HCT116 (cell line): ENCODE measurements around the gene DENND1A. TPM values are rescaled to one million over a fixed set of nuclear protein-coding genes. Genes with fewer than 3 reads are reported as not detected.

Source experiments
- ATAC-seq: fragments of 200-7000 bp; cut with Tn5 transposase; 2 replicates; pipeline ENCODE4 v1.9.1; 2020; ENCODE audit warnings: mild to moderate bottlenecking, moderate library complexity
- BruUV-seq: library from RNA; stranded (reverse); fragments of 400-500 nt; replicated peaks from 2 replicates; lab custom pipeline; 2021; lab: Mats Ljungman, UMichigan
- CTCF ChIA-PET: fragments of 300-600 bp; sonication (Branson Sonifier 250); formaldehyde crosslinking; loops from one replicate; lab custom pipeline; 2021; ENCODE audit warnings: antibody characterized with exemption; lab: Charles Lee
- POLR2A ChIA-PET: fragments of 300-600, 350-600 bp; sonication (Branson Sonifier 250); formaldehyde crosslinking; loops from one replicate; lab custom pipeline; 2021; ENCODE audit warnings: antibody characterized with exemption; lab: Charles Lee
- RAD21 ChIA-PET, 2 experiments: fragments of 300-600 bp; sonication (Branson Sonifier 250); formaldehyde crosslinking; loops; one replicate each; lab custom pipeline; 2023; ENCODE audit warnings: low total read pairs in 2 of 2; ENCODE audit not compliant: uncharacterized antibody in 2 of 2, unreplicated experiment in 2 of 2, low non-redundant PET in 1 of 2; lab: Charles Lee
- DNase-seq: peaks from one replicate; pipeline ENCODE4 v3.0.0-alpha.2; 2010; ENCODE audit warnings: low read depth, low spot score
- H2AFZ ChIP-seq: fragments of 200-600 bp; shearing (Covaris generic), sonication (generic); 2 replicates; pipeline ENCODE4 v1.6.1; 2017; ENCODE audit warnings: low read depth, mixed run types, mixed read lengths, antibody characterized with exemption, low read length; ENCODE audit not compliant: poor library complexity, severe bottlenecking
- H3K27ac ChIP-seq: 2 replicates; pipeline ENCODE4 v1.5.1; 2012; ENCODE audit warnings: low read depth, low read length
- H3K27me3 ChIP-seq: fragments of 200-600 bp; sonication (generic); 2 replicates; pipeline ENCODE4 v1.6.1; 2016; ENCODE audit warnings: mixed run types, low read length, mixed read lengths; ENCODE audit not compliant: insufficient read depth
- H3K36me3 ChIP-seq, 2 experiments: fragments of 200-500 bp in 1 of 2; fragments of 200-600 bp in 1 of 2; sonication (Bioruptor generic) in 1 of 2; sonication (generic) in 1 of 2; 2 replicates each; pipeline versions ENCODE4 v1.5.1 to v1.6.1; 2014 to 2016; ENCODE audit warnings: low read length in 2 of 2, inconsistent platforms in 1 of 2, mixed read lengths in 1 of 2, mixed run types in 1 of 2; ENCODE audit not compliant: insufficient read depth in 2 of 2, control insufficient read depth in 1 of 2
- H3K4me1 ChIP-seq, 2 experiments: fragments of 200-600 bp in 1 of 2; sonication (generic) in 1 of 2; 2 replicates each; pipeline versions ENCODE4 v1.5.1 to v1.6.1; 2012 to 2017; ENCODE audit warnings: low read length in 2 of 2, inconsistent platforms in 1 of 2, mild to moderate bottlenecking in 1 of 2, mixed read lengths in 1 of 2, mixed run types in 1 of 2, moderate library complexity in 1 of 2; ENCODE audit not compliant: insufficient read depth in 2 of 2, control insufficient read depth in 1 of 2
- H3K4me2 ChIP-seq: fragments of 200-600 bp; sonication (generic); 2 replicates; pipeline ENCODE4 v1.6.1; 2017; ENCODE audit warnings: mixed run types, low read length, mixed read lengths
- H3K4me3 ChIP-seq, 2 experiments: fragments of 200-600 bp in 1 of 2; sonication (generic) in 1 of 2; replicated peaks in 1 of 2; 2 replicates each; pipeline ENCODE4 v1.5.1; 2011 to 2016; ENCODE audit warnings: low read length in 2 of 2, control low read depth in 1 of 2, low read depth in 1 of 2, mild to moderate bottlenecking in 1 of 2, mixed read lengths in 1 of 2, mixed run types in 1 of 2
- H3K79me2 ChIP-seq: fragments of 200-600 bp; sonication (generic); 2 replicates; pipeline ENCODE4 v1.6.1; 2017; ENCODE audit warnings: mild to moderate bottlenecking, mixed run types, low read length, moderate library complexity, mixed read lengths; ENCODE audit not compliant: insufficient read depth
- H3K9ac ChIP-seq: fragments of 200-600 bp; sonication (generic); 2 replicates; pipeline ENCODE4 v1.6.1; 2016; ENCODE audit warnings: low read length, mixed read lengths
- H3K9me2 ChIP-seq: fragments of 200-600 bp; sonication (generic), shearing (Covaris generic); 2 replicates; pipeline ENCODE4 v1.6.1; 2017; ENCODE audit warnings: mixed run types, mild to moderate bottlenecking, moderate library complexity; ENCODE audit not compliant: insufficient read depth
- H3K9me3 ChIP-seq, 2 experiments: fragments of 200-500 bp in 1 of 2; fragments of 200-600 bp in 1 of 2; sonication (Bioruptor generic) in 1 of 2; sonication (generic) in 1 of 2; 2 replicates each; pipeline ENCODE4 v1.6.1; 2014 to 2017; ENCODE audit warnings: low read length in 2 of 2, mixed read lengths in 2 of 2, inconsistent platforms in 1 of 2, low read depth in 1 of 2, mild to moderate bottlenecking in 1 of 2, mixed run types in 1 of 2, moderate library complexity in 1 of 2; ENCODE audit not compliant: control insufficient read depth in 1 of 2, insufficient read depth in 1 of 2
- H4K20me1 ChIP-seq: fragments of 200-600 bp; sonication (generic), shearing (Covaris generic); 2 replicates; pipeline ENCODE4 v1.6.1; 2017; ENCODE audit warnings: mixed run types, mild to moderate bottlenecking, moderate library complexity; ENCODE audit not compliant: insufficient read depth
- CEBPB ChIP-seq: IDR thresholded peaks from 2 replicates; pipeline ENCODE4 v1.6.1; 2012; ENCODE audit warnings: low read depth
- ELF1 ChIP-seq: IDR thresholded peaks from 2 replicates; pipeline ENCODE4 v1.6.1; 2012; ENCODE audit warnings: low read depth, borderline replicate concordance
- EZH2 ChIP-seq: fragments of 200-600 bp; sonication (generic); IDR thresholded peaks from 2 replicates; pipeline ENCODE4 v1.6.1; 2017; ENCODE audit warnings: antibody characterized with exemption, mixed run types
- EZH2phosphoT487 ChIP-seq: fragments of 200-600 bp; IDR thresholded peaks from 2 replicates; pipeline ENCODE4 v1.6.1; 2018; ENCODE audit warnings: antibody characterized with exemption, borderline replicate concordance
- JUND ChIP-seq: IDR thresholded peaks from 2 replicates; pipeline ENCODE4 v1.6.1; 2012
- POLR2A ChIP-seq: IDR thresholded peaks from 2 replicates; pipeline ENCODE4 v1.7.0; 2011; ENCODE audit warnings: borderline replicate concordance; ENCODE audit not compliant: insufficient read depth, insufficient read length; ENCODE audit errors: extremely low read depth
- POLR2AphosphoS5 ChIP-seq: IDR thresholded peaks from 2 replicates; pipeline ENCODE4 v1.6.1; 2011; ENCODE audit warnings: mild to moderate bottlenecking, low read depth, low read length, moderate library complexity
- RAD21 ChIP-seq: IDR thresholded peaks from 2 replicates; pipeline ENCODE4 v1.6.1; 2012; ENCODE audit warnings: low read depth, mild to moderate bottlenecking
- SIN3A ChIP-seq: IDR thresholded peaks from 2 replicates; pipeline ENCODE4 v1.6.1; 2012; ENCODE audit warnings: low read depth
- SP1 ChIP-seq: IDR thresholded peaks from 2 replicates; pipeline ENCODE4 v1.6.1; 2012; ENCODE audit warnings: low read depth
- SRF ChIP-seq: IDR thresholded peaks from 2 replicates; pipeline ENCODE4 v1.6.1; 2012; ENCODE audit warnings: low read depth
- TCF7L2 ChIP-seq: IDR thresholded peaks from 2 replicates; pipeline ENCODE4 v1.7.0; 2011; ENCODE audit warnings: borderline replicate concordance, inconsistent platforms; ENCODE audit not compliant: insufficient read depth, insufficient read length; ENCODE audit errors: extremely low read depth
- YY1 ChIP-seq: IDR thresholded peaks from 2 replicates; pipeline ENCODE4 v1.6.1; 2011; ENCODE audit warnings: low read length, low read depth, moderate library complexity, mild to moderate bottlenecking; ENCODE audit not compliant: insufficient replicate concordance; ENCODE audit errors: extremely low read depth
- ZNF274 ChIP-seq: fragments of 200-500 bp; sonication (Bioruptor generic); IDR thresholded peaks from 2 replicates; pipeline ENCODE4 v1.6.1; 2014; ENCODE audit warnings: mild to moderate bottlenecking, low read depth, low read length, inconsistent platforms
- intact Hi-C: fragments of 100-400 bp; cut with micrococcal nuclease; formaldehyde crosslinking; loops from 2 replicates; pipeline ENCODE4 v1.10.0; 2022
- total RNA-seq: library from RNA; stranded (reverse); gene quantifications from one replicate; pipeline ENCODE4 v1.2.1, GENCODE V29; 2021; ENCODE audit not compliant: unreplicated experiment
- TF ChIP-seq, protein P1 (sequence below): IDR thresholded peaks from 2 replicates; pipeline ENCODE4 v1.6.1; 2012
- TF ChIP-seq, protein P2 (sequence below): IDR thresholded peaks from 2 replicates; pipeline ENCODE4 v1.6.1; 2012; ENCODE audit warnings: low read depth
- TF ChIP-seq, protein P3 (sequence below): IDR thresholded peaks from 2 replicates; pipeline ENCODE4 v1.6.1; 2011; ENCODE audit warnings: mild to moderate bottlenecking, low read length, moderate library complexity; ENCODE audit not compliant: insufficient replicate concordance; ENCODE audit errors: extremely low read depth

Gene DENND1A
- total RNA-seq, 1 experiment from 2014 or later = 33.0 TPM

DNA sequence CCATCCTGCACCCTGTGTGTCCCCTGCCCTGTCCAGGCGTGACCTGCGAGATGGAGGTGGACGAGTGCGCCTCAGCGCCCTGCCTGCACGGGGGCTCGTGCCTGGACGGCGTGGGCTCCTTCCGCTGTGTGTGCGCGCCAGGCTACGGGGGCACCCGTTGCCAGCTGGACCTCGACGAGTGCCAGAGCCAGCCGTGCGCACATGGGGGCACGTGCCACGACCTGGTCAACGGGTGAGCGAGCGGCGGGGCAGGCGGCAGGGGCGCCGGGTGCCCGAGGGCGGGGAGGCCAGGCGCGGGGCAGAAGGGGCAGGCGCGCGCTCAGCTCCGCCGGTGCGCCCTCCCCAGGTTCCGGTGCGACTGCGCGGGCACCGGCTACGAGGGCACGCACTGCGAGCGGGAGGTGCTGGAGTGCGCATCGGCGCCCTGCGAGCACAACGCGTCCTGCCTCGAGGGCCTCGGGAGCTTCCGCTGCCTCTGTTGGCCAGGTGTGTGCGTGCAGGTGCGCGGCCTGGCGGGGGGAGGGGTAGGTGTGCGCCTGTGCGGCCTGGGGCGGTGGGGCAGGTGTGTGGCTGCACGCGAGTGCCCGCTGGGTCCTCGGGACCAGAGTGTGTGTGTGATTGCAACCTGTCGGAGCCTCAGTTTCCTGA, 563.9 kb downstream of the DENND1A start:
- RAD21 ChIA-PET = no interaction called here
- intact Hi-C loops = no loop called here
- DNase-seq (no peak), ATAC-seq (no peak)
- Histone ChIP-seq H4K20me1 (no peaks in the 10 kb centered on the region), H2AFZ (no peak overlapping the region), H3K9me2 (no peaks in the 10 kb centered on the region), H3K9ac (no peak overlapping the region), H3K79me2 (no peaks in the 10 kb centered on the region)
- BruUV-seq = no TSS peak
- POLR2A ChIA-PET = no interaction called here
- TF ChIP-seq SIN3A (no peak), ZNF274 (no peak), SRF (no peak), TCF7L2 (no peak), JUND (no peak), EZH2 (no peak), POLR2A (no peak), RAD21 (no peak), SP1 (no peak), POLR2AphosphoS5 (no peak), CEBPB (no peak), YY1 (no peak), EZH2phosphoT487 (no peak), ELF1 (no peak)
- TF ChIP-seq, protein P1, sequence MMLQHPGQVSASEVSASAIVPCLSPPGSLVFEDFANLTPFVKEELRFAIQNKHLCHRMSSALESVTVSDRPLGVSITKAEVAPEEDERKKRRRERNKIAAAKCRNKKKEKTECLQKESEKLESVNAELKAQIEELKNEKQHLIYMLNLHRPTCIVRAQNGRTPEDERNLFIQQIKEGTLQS = no peak
- TF ChIP-seq, protein P2, sequence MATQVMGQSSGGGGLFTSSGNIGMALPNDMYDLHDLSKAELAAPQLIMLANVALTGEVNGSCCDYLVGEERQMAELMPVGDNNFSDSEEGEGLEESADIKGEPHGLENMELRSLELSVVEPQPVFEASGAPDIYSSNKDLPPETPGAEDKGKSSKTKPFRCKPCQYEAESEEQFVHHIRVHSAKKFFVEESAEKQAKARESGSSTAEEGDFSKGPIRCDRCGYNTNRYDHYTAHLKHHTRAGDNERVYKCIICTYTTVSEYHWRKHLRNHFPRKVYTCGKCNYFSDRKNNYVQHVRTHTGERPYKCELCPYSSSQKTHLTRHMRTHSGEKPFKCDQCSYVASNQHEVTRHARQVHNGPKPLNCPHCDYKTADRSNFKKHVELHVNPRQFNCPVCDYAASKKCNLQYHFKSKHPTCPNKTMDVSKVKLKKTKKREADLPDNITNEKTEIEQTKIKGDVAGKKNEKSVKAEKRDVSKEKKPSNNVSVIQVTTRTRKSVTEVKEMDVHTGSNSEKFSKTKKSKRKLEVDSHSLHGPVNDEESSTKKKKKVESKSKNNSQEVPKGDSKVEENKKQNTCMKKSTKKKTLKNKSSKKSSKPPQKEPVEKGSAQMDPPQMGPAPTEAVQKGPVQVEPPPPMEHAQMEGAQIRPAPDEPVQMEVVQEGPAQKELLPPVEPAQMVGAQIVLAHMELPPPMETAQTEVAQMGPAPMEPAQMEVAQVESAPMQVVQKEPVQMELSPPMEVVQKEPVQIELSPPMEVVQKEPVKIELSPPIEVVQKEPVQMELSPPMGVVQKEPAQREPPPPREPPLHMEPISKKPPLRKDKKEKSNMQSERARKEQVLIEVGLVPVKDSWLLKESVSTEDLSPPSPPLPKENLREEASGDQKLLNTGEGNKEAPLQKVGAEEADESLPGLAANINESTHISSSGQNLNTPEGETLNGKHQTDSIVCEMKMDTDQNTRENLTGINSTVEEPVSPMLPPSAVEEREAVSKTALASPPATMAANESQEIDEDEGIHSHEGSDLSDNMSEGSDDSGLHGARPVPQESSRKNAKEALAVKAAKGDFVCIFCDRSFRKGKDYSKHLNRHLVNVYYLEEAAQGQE = no peak
- TF ChIP-seq, protein P3, sequence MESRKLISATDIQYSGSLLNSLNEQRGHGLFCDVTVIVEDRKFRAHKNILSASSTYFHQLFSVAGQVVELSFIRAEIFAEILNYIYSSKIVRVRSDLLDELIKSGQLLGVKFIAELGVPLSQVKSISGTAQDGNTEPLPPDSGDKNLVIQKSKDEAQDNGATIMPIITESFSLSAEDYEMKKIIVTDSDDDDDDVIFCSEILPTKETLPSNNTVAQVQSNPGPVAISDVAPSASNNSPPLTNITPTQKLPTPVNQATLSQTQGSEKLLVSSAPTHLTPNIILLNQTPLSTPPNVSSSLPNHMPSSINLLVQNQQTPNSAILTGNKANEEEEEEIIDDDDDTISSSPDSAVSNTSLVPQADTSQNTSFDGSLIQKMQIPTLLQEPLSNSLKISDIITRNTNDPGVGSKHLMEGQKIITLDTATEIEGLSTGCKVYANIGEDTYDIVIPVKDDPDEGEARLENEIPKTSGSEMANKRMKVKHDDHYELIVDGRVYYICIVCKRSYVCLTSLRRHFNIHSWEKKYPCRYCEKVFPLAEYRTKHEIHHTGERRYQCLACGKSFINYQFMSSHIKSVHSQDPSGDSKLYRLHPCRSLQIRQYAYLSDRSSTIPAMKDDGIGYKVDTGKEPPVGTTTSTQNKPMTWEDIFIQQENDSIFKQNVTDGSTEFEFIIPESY = no peak
- TF ChIP-seq, all 23 proteins: peak for 0
- H3K4me2 ChIP-seq = no peak overlapping the region
- no peak overlapping the region for H3K4me3 ChIP-seq
- no peak overlapping the region for H3K27ac ChIP-seq
- no peaks in the 10 kb centered on the region for H3K9me3 ChIP-seq
- no peaks in the 10 kb centered on the region for H3K27me3 ChIP-seq
- H3K36me3 ChIP-seq = no peaks in the 10 kb centered on the region
- peaks cover 14 to 15% of the 10 kb centered on the region in 2 experiments for H3K4me1 ChIP-seq
- CTCF ChIA-PET = no interaction called here
